Esophagus muscularis mucosa (tissue), 4 donors: ENCODE results near the gene EGFL8. TPM values are rescaled to one million over a fixed set of nuclear protein-coding genes. Genes with fewer than 3 reads are reported as not detected.

ENCODE experiments used
- DNase-seq: peaks from one replicate; pipeline ENCODE4 v3.0.0-alpha.2; 2017; ENCODE audit errors: extremely low spot score
- H3K27ac ChIP-seq, 4 donors: fragments of 200-600 bp; sonication (generic); replicated peaks in 1 of 4; 1 replicate in 3 of 4; 2 replicates in 1 of 4; pipeline ENCODE4 v1.5.1; 2016 to 2019; ENCODE audit warnings: mild to moderate bottlenecking in 1 of 4
- H3K27me3 ChIP-seq, 4 donors: fragments of 200-600 bp; sonication (generic); one replicate each; pipeline versions ENCODE4 v1.5.1 to v1.6.0; 2016 to 2019
- H3K36me3 ChIP-seq, 4 donors: fragments of 200-600 bp; sonication (generic); one replicate each; pipeline ENCODE4 v1.5.1; 2016 to 2019
- H3K4me1 ChIP-seq, 4 donors: fragments of 200-600 bp; sonication (generic); one replicate each; pipeline ENCODE4 v1.5.1; 2016 to 2019
- H3K4me3 ChIP-seq, 4 donors: fragments of 200-600 bp; sonication (generic); 1 replicate in 2 of 4; 2 replicates in 2 of 4; pipeline ENCODE4 v1.5.1; 2016 to 2019; ENCODE audit warnings: mild to moderate bottlenecking in 4 of 4, moderate library complexity in 1 of 4
- H3K9me3 ChIP-seq, 4 donors: fragments of 200-600 bp; sonication (generic); 1 replicate in 3 of 4; 2 replicates in 1 of 4; pipeline ENCODE4 v1.5.1; 2016 to 2019
- CTCF ChIP-seq, 3 experiments: fragments of 200-600 bp in 2 of 3; fragments of 450-650 bp in 1 of 3; sonication (generic) in 2 of 3; IDR thresholded peaks; one replicate each; pipeline ENCODE4 v1.5.1; 2017 to 2019; ENCODE audit warnings: antibody characterized with exemption in 3 of 3, mild to moderate bottlenecking in 2 of 3, moderate library complexity in 1 of 3
- EP300 ChIP-seq: sonication (generic); formaldehyde crosslinking; IDR thresholded peaks from one replicate; pipeline ENCODE4 v1.6.1; 2017; ENCODE audit warnings: antibody characterized with exemption
- POLR2A ChIP-seq: fragments of 450-650 bp; IDR thresholded peaks from one replicate; pipeline ENCODE4 v1.6.1; 2017; ENCODE audit warnings: antibody characterized with exemption, moderate library complexity, mild to moderate bottlenecking, low read depth
- POLR2AphosphoS5 ChIP-seq, 2 donors: sonication (generic); formaldehyde crosslinking; IDR thresholded peaks; one replicate each; pipeline ENCODE4 v1.6.1; 2017; ENCODE audit warnings: antibody characterized with exemption in 2 of 2
- WGBS: methylation state at CpG from one replicate; pipeline ENCODE4 v1.1.5; 2018; 5-methylcytosine and 5-hydroxymethylcytosine counted together
- intact Hi-C: fragments of 100-400 bp; cut with DNase I; formaldehyde crosslinking; loops from one replicate; pipeline ENCODE4 v1.15.1; 2023
- total RNA-seq, 4 donors: library from RNA; depleted of rRNA; stranded (reverse); fragments of >200 nt; gene quantifications; one replicate each; pipeline versions ENCODE4 v1.1.0 to v1.2.1, GENCODE V29; 2016

Gene EGFL8
- total RNA-seq, 4 donors from 2014 or later = 8.1 to 20.7 (median 13.9) TPM

GRCh38 chr6:32127409-32127716, 37.0 kb upstream of the EGFL8 start:
- no peak for DNase-seq
- Histone ChIP-seq H3K9me3 (no peaks in the 10 kb centered on the region), H3K27me3 (no peaks in the 10 kb centered on the region), H3K4me1 (peaks cover 29 to 48% (median 38%) of the 10 kb centered on the region in 4 donors), H3K36me3 (peaks cover 25 to 47% (median 42%) of the 10 kb centered on the region in 4 donors), H3K4me3 (peak overlapping the region; percentile 80 to 92 (median 86)), H3K27ac (peak overlapping the region; percentile 85 to 94 (median 91))
- TF ChIP-seq CTCF (IDR thresholded peaks at IDR 0.05) (no peak), EP300 (no peak), POLR2AphosphoS5 (IDR thresholded peaks at IDR 0.05) (no peak), POLR2A (no peak)
- intact Hi-C loops = no loop called here
- WGBS = 7% methylated on average over 9 of the region's 9 CpGs

DNA sequence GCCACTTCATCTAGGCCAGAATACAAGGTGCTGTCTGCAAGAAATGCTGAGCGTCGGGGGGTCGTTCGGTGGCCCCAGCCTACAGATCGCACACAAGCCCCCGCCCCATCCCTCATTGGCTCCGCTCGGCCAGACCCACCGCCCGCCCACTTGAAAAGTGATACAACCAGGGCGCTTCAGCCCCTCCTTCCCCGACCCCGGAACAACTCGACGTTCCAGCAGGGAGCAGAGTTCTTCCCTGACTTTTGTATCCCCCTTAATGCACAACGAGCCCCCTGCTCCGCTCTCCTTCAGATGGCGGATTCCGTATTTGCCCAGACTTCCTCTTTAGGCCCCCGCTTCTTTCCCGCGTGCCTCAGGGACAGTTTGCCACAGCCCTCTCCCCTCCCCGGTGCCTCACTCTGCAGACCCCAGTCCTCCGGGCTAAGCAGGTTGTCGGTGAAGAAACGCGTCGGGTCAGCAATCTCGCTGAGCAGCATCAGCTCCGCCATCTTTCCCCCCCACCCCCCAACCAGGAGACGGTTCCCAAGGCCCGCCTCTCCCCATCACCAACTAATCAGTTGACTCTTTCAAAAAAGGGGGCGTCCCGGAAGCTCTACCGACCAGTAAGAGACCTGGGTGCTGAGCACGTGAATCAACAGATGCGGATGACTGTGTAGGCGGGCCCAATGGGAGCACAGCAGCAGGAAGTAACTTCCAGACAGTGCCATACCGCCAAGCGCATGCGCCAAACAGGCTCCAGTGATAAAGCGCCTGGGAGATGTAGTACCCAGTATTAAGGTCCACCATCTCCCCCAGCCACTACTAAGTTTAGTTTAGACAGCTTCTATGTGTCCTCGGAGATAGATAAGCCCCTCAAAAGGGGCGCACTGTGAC, 36.4 kb upstream of the EGFL8 start, which contains the start of gene ATF6B:
Gene ATF6B (minus strand): TSS at position 530 of the 876 bp plus-strand sequence. CDS start 39 bp downstream, at position 491.
- under 1% methylated on average over 28 of the region's 44 CpGs for WGBS
- peaks cover 25 to 41% (median 37%) of the 10 kb centered on the region in 4 donors for H3K36me3 ChIP-seq
- no peaks in the 10 kb centered on the region for H3K9me3 ChIP-seq
- H3K4me3 ChIP-seq = peak within 1 kb of the TSS; percentile 80 to 92 (median 86)
- peak; percentile 79 to 89 for TF ChIP-seq POLR2AphosphoS5 (IDR thresholded peaks at IDR 0.05)
- TF ChIP-seq EP300 = no peak
- TF ChIP-seq POLR2A = peak; percentile 9
- intact Hi-C loops = no loop called here
- no peaks in the 10 kb centered on the region for H3K27me3 ChIP-seq
- peak within 1 kb of the TSS; percentile 85 to 94 (median 91) for H3K27ac ChIP-seq
- peak; percentile 100 for DNase-seq
- H3K4me1 ChIP-seq = peaks cover 29 to 48% (median 38%) of the 10 kb centered on the region in 4 donors

DNA sequence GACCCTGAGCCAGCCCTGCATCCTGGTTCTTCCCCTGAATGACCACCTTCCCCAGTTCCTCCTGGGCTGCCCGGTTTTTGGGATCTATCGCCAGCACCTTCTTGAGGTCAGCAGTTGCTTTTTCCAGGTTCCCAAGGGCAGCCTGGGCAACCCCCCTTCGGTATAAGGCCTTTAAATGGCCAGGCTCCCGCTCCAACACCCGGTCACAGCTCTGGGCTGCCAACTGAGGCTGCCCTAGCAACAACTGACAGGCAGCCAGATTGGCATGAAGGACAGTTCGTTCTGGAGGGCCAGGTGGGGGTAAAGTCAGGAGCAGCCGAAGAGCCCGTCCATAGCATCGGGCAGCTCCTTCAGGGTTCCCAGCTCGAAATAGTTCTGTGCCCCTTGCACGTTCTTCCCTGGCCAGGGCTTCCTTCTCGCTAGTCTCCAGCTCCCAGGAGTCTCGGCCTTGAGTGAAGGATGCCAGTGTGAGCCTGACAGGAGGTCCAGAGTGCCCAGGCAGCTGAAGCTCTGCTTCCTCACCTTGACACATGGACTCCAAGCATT, 35.6 kb upstream of the EGFL8 start:
- 92% methylated on average over 12 of the region's 13 CpGs for WGBS
- no peak for DNase-seq
- Histone ChIP-seq H3K36me3 (peaks cover 20 to 32% (median 29%) of the 10 kb centered on the region in 4 donors), H3K9me3 (no peaks in the 10 kb centered on the region), H3K27ac (peak overlapping the region; percentile 85 to 94 (median 91)), H3K4me3 (peak overlapping the region; percentile 80 to 92 (median 86)), H3K4me1 (peaks cover 29 to 48% (median 38%) of the 10 kb centered on the region in 4 donors), H3K27me3 (no peaks in the 10 kb centered on the region)
- TF ChIP-seq POLR2AphosphoS5 (IDR thresholded peaks at IDR 0.05) (no peak), POLR2A (no peak), EP300 (no peak), CTCF (IDR thresholded peaks at IDR 0.05) (no peak)
- intact Hi-C loops = no loop called here

- Histone ChIP-seq H3K4me1 (peaks cover 29 to 47% (median 38%) of the 10 kb centered on the region in 4 donors), H3K27me3 (no peaks in the 10 kb centered on the region), H3K36me3 (peaks cover 15 to 26% (median 22%) of the 10 kb centered on the region in 4 donors), H3K9me3 (no peaks in the 10 kb centered on the region), H3K4me3 (peak overlapping the region; percentile 80 to 92 (median 86)), H3K27ac (peak overlapping the region; percentile 85 to 94 (median 91))
- WGBS = 39% methylated on average over 21 of the region's 22 CpGs
- DNase-seq = no peak
- TF ChIP-seq CTCF (IDR thresholded peaks at IDR 0.05) (no peak), EP300 (no peak)
- intact Hi-C loops = no loop called here
These were observed 34.9 kb upstream of the EGFL8 start for GRCh38 chr6:32129297-32130088.
